H9 (cell line): ENCODE data around the gene TMSB4X. TPM values are rescaled to one million over a fixed set of nuclear protein-coding genes. Genes with fewer than 3 reads are reported as not detected.
"Not testable (repeated sequence)": the region's sequence is repeated elsewhere in the genome, so short reads cannot be mapped to it uniquely, and the experiment has no call there.

Source experiments
- DNase-seq: peaks from one replicate; pipeline ENCODE4 v3.0.0-alpha.2; 2017
- H2AFZ ChIP-seq: one replicate; pipeline ENCODE4 v1.6.1; 2013; ENCODE audit warnings: mild to moderate bottlenecking, low read length, control low read depth, moderate library complexity
- H2AK5ac ChIP-seq: 2 replicates; pipeline ENCODE4 v1.6.1; 2013; ENCODE audit warnings: low read length, control low read depth, mixed read lengths; ENCODE audit not compliant: insufficient read length
- H2BK120ac ChIP-seq: one replicate; pipeline ENCODE4 v1.6.1; 2013; ENCODE audit warnings: low read depth, mild to moderate bottlenecking, low read length, control low read depth, inconsistent platforms; ENCODE audit not compliant: poor library complexity, severe bottlenecking
- H2BK12ac ChIP-seq: 2 replicates; pipeline ENCODE4 v1.6.1; 2013; ENCODE audit warnings: low read length, control low read depth, mixed read lengths, low read depth; ENCODE audit not compliant: insufficient read length
- H2BK15ac ChIP-seq: 2 replicates; pipeline ENCODE4 v1.6.1; 2013; ENCODE audit warnings: low read depth, low read length, control low read depth
- H2BK20ac ChIP-seq: one replicate; pipeline ENCODE4 v1.6.1; 2013; ENCODE audit warnings: low read depth, mild to moderate bottlenecking, low read length, control low read depth, inconsistent platforms; ENCODE audit not compliant: poor library complexity, severe bottlenecking
- H2BK5ac ChIP-seq: 2 replicates; pipeline ENCODE4 v1.6.1; 2013; ENCODE audit warnings: low read length, control low read depth, mixed read lengths; ENCODE audit not compliant: insufficient read length
- H3K14ac ChIP-seq: 2 replicates; pipeline ENCODE4 v1.6.1; 2013; ENCODE audit warnings: low read length, control low read depth; ENCODE audit not compliant: insufficient read depth
- H3K18ac ChIP-seq: 2 replicates; pipeline ENCODE4 v1.6.1; 2013; ENCODE audit warnings: low read depth, mild to moderate bottlenecking, mixed read lengths, low read length, control low read depth; ENCODE audit not compliant: insufficient read length
- H3K23ac ChIP-seq: 2 replicates; pipeline ENCODE4 v1.6.1; 2013; ENCODE audit warnings: low read length, control low read depth, mixed read lengths, low read depth; ENCODE audit not compliant: insufficient read length
- H3K23me2 ChIP-seq: 2 replicates; pipeline ENCODE4 v1.6.1; 2013; ENCODE audit warnings: low read depth, mild to moderate bottlenecking, mixed read lengths, low read length, control low read depth; ENCODE audit not compliant: insufficient read length, poor library complexity, severe bottlenecking
- H3K27ac ChIP-seq: 2 replicates; pipeline ENCODE4 v1.5.1; 2013; ENCODE audit warnings: low read length, control low read depth, mixed read lengths, low read depth; ENCODE audit not compliant: insufficient read length
- H3K27me3 ChIP-seq: 2 replicates; pipeline ENCODE4 v1.6.1; 2013; ENCODE audit warnings: low read length, control low read depth, inconsistent platforms; ENCODE audit not compliant: insufficient read depth
- H3K4ac ChIP-seq: 2 replicates; pipeline ENCODE4 v1.6.1; 2013; ENCODE audit warnings: low read depth, mild to moderate bottlenecking, control low read depth, inconsistent platforms, low read length, moderate library complexity
- H3K4me1 ChIP-seq: 2 replicates; pipeline ENCODE4 v1.6.1; 2013; ENCODE audit warnings: low read length, control low read depth, inconsistent platforms; ENCODE audit not compliant: insufficient read depth
- H3K4me2 ChIP-seq: 2 replicates; pipeline ENCODE4 v1.6.1; 2013; ENCODE audit warnings: low read length, control low read depth, mixed read lengths; ENCODE audit not compliant: insufficient read length, insufficient read depth
- H3K56ac ChIP-seq: 2 replicates; pipeline ENCODE4 v1.6.1; 2013; ENCODE audit warnings: low read depth, mild to moderate bottlenecking, mixed read lengths, low read length, control low read depth; ENCODE audit not compliant: insufficient read length
- H3K79me1 ChIP-seq: 2 replicates; pipeline ENCODE4 v1.6.1; 2013; ENCODE audit warnings: low read depth, mild to moderate bottlenecking, moderate library complexity, low read length, control low read depth, inconsistent platforms; ENCODE audit not compliant: insufficient read depth, poor library complexity, severe bottlenecking
- H3K79me2 ChIP-seq: 2 replicates; pipeline ENCODE4 v1.6.1; 2013; ENCODE audit warnings: low read length, control low read depth, inconsistent platforms; ENCODE audit not compliant: insufficient read depth
- H3K9ac ChIP-seq: 2 replicates; pipeline ENCODE4 v1.6.1; 2013; ENCODE audit warnings: low read length, control low read depth, mixed read lengths; ENCODE audit not compliant: insufficient read length; ENCODE audit errors: extremely low read depth
- H3K9me3 ChIP-seq: one replicate; pipeline ENCODE4 v1.6.1; 2013; ENCODE audit warnings: low read depth, low read length, inconsistent platforms; ENCODE audit not compliant: control insufficient read depth
- H3T11ph ChIP-seq: one replicate; pipeline ENCODE4 v1.6.1; 2013; ENCODE audit warnings: mild to moderate bottlenecking, low read length, control low read depth, inconsistent platforms
- H4K20me1 ChIP-seq: one replicate; pipeline ENCODE4 v1.6.1; 2013; ENCODE audit not compliant: control insufficient read depth, insufficient read length, insufficient read depth
- H4K5ac ChIP-seq: 2 replicates; pipeline ENCODE4 v1.6.1; 2013; ENCODE audit warnings: low read depth, mild to moderate bottlenecking, mixed read lengths, low read length, control low read depth; ENCODE audit not compliant: insufficient read length
- H4K8ac ChIP-seq: replicated peaks from 2 replicates; pipeline ENCODE4 v1.6.1; 2013; ENCODE audit warnings: low read length, control low read depth, mixed read lengths, low read depth; ENCODE audit not compliant: insufficient read length
- H4K91ac ChIP-seq: 2 replicates; pipeline ENCODE4 v1.6.1; 2013; ENCODE audit warnings: low read depth, mild to moderate bottlenecking, moderate library complexity, mixed read lengths, low read length, control low read depth; ENCODE audit not compliant: insufficient read length
- H3K27ac Mint-ChIP-seq, 3 experiments: 2 replicates in 2 of 3; 3 replicates in 1 of 3; pipeline ENCODE4 v1.8.0; 2020 to 2021; ENCODE audit warnings: mixed read lengths in 3 of 3, mild to moderate bottlenecking in 1 of 3, moderate library complexity in 1 of 3
- H3K27me3 Mint-ChIP-seq: 2 replicates; pipeline ENCODE4 v1.8.0; 2021; ENCODE audit warnings: low read depth, mild to moderate bottlenecking, moderate library complexity, mixed read lengths
- H3K36me3 Mint-ChIP-seq, 3 experiments: 2 replicates in 2 of 3; 3 replicates in 1 of 3; pipeline ENCODE4 v1.8.0; 2020 to 2021; ENCODE audit warnings: low read depth in 3 of 3, mixed read lengths in 3 of 3; ENCODE audit not compliant: insufficient read depth in 1 of 3
- H3K4me1 Mint-ChIP-seq, 2 experiments: 2 replicates each; pipeline ENCODE4 v1.8.0; 2020; ENCODE audit warnings: mixed read lengths in 2 of 2
- H3K4me3 Mint-ChIP-seq, 2 experiments: 2 replicates in 1 of 2; 3 replicates in 1 of 2; pipeline ENCODE4 v1.8.0; 2020 to 2021; ENCODE audit warnings: mild to moderate bottlenecking in 2 of 2, mixed read lengths in 2 of 2, moderate library complexity in 1 of 2
- H3K9me3 Mint-ChIP-seq, 2 experiments: 2 replicates in 1 of 2; 3 replicates in 1 of 2; pipeline ENCODE4 v1.8.0; 2020; ENCODE audit warnings: mild to moderate bottlenecking in 2 of 2, mixed read lengths in 2 of 2, moderate library complexity in 1 of 2
- WGBS: extraction: QIAGEN DNeasy Blood & Tissue Kit; methylation state at CpG from one replicate; pipeline ENCODE4 v1.1.7; 2013; ENCODE audit warnings: missing lambda C conversion rate, low lambda C conversion rate, mixed read lengths; ENCODE audit not compliant: insufficient read length; ENCODE audit errors: extremely low coverage; 5-methylcytosine and 5-hydroxymethylcytosine counted together
- total RNA-seq: library from RNA; stranded (reverse); gene quantifications from 2 replicates; pipeline ENCODE4 v1.2.1, GENCODE V29; 2021
- TF ChIP-seq, protein P1 (sequence below): fragments of 200-600 bp; sonication (generic); conservative IDR thresholded peaks from 3 replicates; pipeline ENCODE4 v1.8.0; 2021; ENCODE audit warnings: antibody characterized with exemption, mild to moderate bottlenecking

Gene TMSB4X
- total RNA-seq, 1 experiment from 2014 or later: 2,733 TPM

DNA sequence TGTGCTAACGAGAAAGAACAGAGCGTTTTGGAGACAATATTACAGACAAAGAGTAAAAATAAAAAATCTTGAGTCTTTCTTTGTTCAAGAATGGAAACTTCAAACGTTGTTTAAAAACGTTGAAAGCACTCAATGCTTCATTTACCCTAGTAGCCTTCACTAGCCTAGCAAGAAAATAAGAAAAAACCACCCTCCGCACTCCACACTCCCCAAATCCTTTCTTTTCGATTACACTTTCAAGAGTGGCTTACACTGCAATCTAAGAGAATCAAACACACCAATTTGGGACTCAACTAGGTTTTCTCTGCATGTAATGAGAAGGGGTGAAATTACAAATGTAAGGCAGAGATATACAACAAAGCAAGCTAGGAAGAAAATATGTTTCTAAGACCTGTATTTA is 4.7 kb downstream of the TMSB4X start:
- H2BK20ac ChIP-seq: no peak overlapping the region
- H3K27me3 ChIP-seq: no peaks in the 10 kb centered on the region
- H3K23ac ChIP-seq: no peak overlapping the region
- H2BK15ac ChIP-seq: no peak overlapping the region
- no peaks in the 10 kb centered on the region for H3K23me2 ChIP-seq
- H3K4me1 Mint-ChIP-seq: peaks cover 20 to 24% of the 10 kb centered on the region in 2 experiments
- no peak overlapping the region for H3K56ac ChIP-seq
- H3K27me3 Mint-ChIP-seq: no peaks in the 10 kb centered on the region; the same call in 1 of the 2 replicates
- H3K4ac ChIP-seq: no peak overlapping the region
- H3T11ph ChIP-seq: no peak overlapping the region
- no peak for DNase-seq
- no peaks in the 10 kb centered on the region for H3K9me3 ChIP-seq
- peak overlapping the region in 1 of 3 experiments; percentile 79; a peak in 2 of 7 replicates for H3K27ac Mint-ChIP-seq
- H4K5ac ChIP-seq: no peak overlapping the region
- peaks cover 25 to 34% (median 28%) of the 10 kb centered on the region in 3 experiments for H3K36me3 Mint-ChIP-seq
- H4K8ac ChIP-seq: no peak overlapping the region
- H3K4me1 ChIP-seq: no peaks in the 10 kb centered on the region
- H3K14ac ChIP-seq: no peak overlapping the region
- H3K9ac ChIP-seq: no peak overlapping the region
- H3K18ac ChIP-seq: no peak overlapping the region
- H4K20me1 ChIP-seq: no peaks in the 10 kb centered on the region
- H4K91ac ChIP-seq: no peak overlapping the region
- no peak overlapping the region for H2AFZ ChIP-seq
- TF ChIP-seq, protein P1, sequence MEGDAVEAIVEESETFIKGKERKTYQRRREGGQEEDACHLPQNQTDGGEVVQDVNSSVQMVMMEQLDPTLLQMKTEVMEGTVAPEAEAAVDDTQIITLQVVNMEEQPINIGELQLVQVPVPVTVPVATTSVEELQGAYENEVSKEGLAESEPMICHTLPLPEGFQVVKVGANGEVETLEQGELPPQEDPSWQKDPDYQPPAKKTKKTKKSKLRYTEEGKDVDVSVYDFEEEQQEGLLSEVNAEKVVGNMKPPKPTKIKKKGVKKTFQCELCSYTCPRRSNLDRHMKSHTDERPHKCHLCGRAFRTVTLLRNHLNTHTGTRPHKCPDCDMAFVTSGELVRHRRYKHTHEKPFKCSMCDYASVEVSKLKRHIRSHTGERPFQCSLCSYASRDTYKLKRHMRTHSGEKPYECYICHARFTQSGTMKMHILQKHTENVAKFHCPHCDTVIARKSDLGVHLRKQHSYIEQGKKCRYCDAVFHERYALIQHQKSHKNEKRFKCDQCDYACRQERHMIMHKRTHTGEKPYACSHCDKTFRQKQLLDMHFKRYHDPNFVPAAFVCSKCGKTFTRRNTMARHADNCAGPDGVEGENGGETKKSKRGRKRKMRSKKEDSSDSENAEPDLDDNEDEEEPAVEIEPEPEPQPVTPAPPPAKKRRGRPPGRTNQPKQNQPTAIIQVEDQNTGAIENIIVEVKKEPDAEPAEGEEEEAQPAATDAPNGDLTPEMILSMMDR: no peak
- no peak overlapping the region for H2BK5ac ChIP-seq
- no peak overlapping the region for H3K4me3 Mint-ChIP-seq
- H2BK120ac ChIP-seq: no peak overlapping the region
- peaks cover 62 to 73% of the 10 kb centered on the region in 2 experiments for H3K9me3 Mint-ChIP-seq
- H3K4me2 ChIP-seq: no peak overlapping the region
- no peak overlapping the region for H2BK12ac ChIP-seq
- no peak overlapping the region for H2AK5ac ChIP-seq
- 100% methylated on average over 2 of the region's 6 CpGs for WGBS
- H3K79me2 ChIP-seq: peaks cover 11% of the 10 kb centered on the region; the same call in 1 of the 2 replicates
- no peaks in the 10 kb centered on the region for H3K79me1 ChIP-seq
- H3K27ac ChIP-seq: no peak overlapping the region

DNA sequence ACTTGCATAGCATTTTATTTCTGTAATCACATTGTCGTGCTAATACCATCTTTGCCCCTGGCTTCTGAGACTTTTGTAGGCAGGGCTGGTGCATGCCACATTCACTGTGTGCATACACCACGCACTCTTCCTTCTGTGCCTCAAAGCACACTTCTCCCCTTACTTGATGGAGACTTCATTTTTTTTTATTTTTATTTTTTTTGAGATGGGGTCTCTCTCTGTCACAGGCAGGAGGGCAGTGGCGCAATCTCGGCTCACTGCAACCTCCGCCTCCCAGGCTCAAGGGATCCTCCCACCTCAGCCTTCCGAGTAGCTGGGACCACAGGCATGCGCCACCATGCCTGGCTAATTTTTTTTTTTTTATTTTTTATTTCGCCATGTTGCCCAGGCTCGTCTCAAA is 5.1 kb downstream of the TMSB4X start:
- H3K9me3 ChIP-seq, H4K5ac ChIP-seq, H4K20me1 ChIP-seq, H3K27ac ChIP-seq, H3T11ph ChIP-seq, H3K56ac ChIP-seq, H3K4ac ChIP-seq, H2AK5ac ChIP-seq, DNase-seq, H3K18ac ChIP-seq, H3K79me2 ChIP-seq, H3K27ac Mint-ChIP-seq, H3K9ac ChIP-seq, H2BK12ac ChIP-seq, H4K91ac ChIP-seq, H2BK15ac ChIP-seq, H3K4me3 Mint-ChIP-seq, H2BK5ac ChIP-seq, H4K8ac ChIP-seq, H3K14ac ChIP-seq, H3K23me2 ChIP-seq, H2BK20ac ChIP-seq, H3K27me3 Mint-ChIP-seq, H3K23ac ChIP-seq, H3K4me1 ChIP-seq, H3K79me1 ChIP-seq, H3K27me3 ChIP-seq, H2AFZ ChIP-seq, H3K4me2 ChIP-seq, H2BK120ac ChIP-seq: not testable (repeated sequence)
- WGBS: no CpG with 5 or more reads among the region's 9 CpGs
- peaks cover 20 to 24% of the 10 kb centered on the region in 2 experiments for H3K4me1 Mint-ChIP-seq
- peaks cover 63 to 74% of the 10 kb centered on the region in 2 experiments for H3K9me3 Mint-ChIP-seq
- H3K36me3 Mint-ChIP-seq: peaks cover 23 to 32% (median 27%) of the 10 kb centered on the region in 3 experiments
